GM12801 (cell line): ENCODE measurements around the gene EXOC6B.

ENCODE experiments used
- TF ChIP-seq, protein P1 (sequence below): IDR thresholded peaks from one replicate; pipeline ENCODE4 v1.5.1; 2011; ENCODE audit warnings: control low read depth; ENCODE audit not compliant: insufficient read length; ENCODE audit errors: extremely low read depth

Gene EXOC6B

DNA sequence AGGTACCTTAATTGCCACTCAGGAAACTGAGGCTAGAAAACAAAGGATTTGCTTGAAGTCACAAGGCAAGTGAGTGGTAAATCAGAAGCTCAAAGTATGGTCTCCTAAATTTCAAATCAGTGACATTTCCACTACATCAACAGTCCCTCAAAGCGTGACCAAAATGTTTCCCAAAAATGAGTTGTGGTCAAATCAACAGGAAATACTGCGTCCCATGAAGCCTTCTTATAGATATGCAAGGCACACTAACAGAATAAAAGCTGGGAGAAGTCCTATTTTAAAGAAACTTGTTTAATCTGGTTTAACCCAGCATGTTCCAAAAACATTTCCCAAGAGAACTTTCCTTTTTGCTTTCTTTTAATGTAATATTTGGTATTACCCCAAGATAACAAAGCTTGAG is 249.4 kb downstream of the EXOC6B start:
- TF ChIP-seq, protein P1, sequence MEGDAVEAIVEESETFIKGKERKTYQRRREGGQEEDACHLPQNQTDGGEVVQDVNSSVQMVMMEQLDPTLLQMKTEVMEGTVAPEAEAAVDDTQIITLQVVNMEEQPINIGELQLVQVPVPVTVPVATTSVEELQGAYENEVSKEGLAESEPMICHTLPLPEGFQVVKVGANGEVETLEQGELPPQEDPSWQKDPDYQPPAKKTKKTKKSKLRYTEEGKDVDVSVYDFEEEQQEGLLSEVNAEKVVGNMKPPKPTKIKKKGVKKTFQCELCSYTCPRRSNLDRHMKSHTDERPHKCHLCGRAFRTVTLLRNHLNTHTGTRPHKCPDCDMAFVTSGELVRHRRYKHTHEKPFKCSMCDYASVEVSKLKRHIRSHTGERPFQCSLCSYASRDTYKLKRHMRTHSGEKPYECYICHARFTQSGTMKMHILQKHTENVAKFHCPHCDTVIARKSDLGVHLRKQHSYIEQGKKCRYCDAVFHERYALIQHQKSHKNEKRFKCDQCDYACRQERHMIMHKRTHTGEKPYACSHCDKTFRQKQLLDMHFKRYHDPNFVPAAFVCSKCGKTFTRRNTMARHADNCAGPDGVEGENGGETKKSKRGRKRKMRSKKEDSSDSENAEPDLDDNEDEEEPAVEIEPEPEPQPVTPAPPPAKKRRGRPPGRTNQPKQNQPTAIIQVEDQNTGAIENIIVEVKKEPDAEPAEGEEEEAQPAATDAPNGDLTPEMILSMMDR, result no peak

DNA sequence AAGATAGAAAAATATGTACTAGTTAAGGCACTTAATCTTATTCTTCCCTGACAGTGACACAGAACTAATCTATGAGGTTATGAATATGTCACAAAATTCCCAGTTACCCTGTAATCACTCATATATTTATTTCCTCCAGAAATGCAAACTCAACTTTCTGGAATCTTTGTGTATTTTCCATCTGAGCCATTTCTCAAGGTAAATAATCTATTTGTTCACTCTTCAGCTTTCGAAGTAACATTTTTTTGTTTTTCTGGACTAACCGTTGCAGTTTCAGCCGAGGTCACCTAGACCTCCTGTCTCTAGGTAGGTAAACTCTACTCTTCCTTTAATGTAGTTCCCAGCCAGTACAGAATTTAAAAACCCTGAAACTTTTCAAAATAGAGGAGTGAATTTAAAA is 250.9 kb downstream of the EXOC6B start:
- TF ChIP-seq, protein P1, result no peak

DNA sequence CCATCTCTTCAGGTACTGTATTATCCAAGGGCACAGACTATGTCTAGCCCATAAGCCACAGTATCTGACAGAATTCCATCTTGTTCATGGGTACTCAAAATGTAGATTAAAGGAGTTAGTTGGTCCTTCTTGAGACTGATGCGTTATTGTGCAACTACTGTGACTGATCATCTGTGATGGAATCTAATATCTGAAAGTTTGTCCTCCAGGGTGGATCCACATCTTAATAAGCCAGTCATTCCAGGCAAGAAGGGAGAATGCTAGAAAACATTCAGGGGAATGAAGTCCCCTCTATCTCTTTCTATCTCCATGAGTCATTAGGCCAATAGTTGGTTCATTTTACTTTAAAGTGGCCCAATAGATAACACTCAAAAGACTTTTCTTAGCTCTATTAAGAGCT is 252.6 kb downstream of the EXOC6B start:
- TF ChIP-seq, protein P1, result no peak

DNA sequence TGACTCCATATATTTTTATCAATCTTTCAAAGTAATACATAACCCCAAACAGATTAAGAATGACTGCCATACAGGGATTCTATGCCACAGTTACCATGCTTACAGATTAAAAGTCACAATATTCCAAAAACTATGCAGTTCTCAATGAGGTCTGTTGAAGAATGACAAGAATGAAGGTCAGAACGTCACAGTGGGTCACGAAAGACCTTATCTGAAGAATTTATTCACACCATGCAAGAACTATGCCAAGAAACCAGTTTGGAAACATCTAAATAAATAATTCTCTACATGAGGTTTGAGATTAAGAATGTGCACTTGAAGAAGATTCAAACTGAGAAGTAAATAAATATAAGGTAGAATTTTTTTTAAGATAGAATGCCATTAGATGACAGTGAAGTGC is 253.3 kb downstream of the EXOC6B start:
- TF ChIP-seq, protein P1, result no peak

DNA sequence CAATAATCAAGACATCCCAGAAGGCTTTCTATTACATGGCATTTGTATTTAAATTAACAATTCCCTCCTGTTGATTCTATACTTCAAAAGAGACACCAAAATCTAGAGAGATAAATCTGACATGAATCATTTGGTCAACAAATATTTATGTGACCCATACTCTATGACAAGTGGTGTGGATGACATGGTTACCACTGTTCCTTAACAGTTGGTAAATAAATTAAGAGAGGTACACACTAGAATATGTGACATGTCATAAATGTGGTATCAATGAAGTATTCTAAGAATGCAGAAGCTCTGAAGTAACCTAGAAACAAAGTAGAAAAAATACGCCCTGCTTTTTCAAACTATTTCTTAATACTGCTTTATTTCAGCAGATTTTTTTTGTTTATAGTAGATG is 255.4 kb downstream of the EXOC6B start:
- TF ChIP-seq, protein P1, result no peak

DNA sequence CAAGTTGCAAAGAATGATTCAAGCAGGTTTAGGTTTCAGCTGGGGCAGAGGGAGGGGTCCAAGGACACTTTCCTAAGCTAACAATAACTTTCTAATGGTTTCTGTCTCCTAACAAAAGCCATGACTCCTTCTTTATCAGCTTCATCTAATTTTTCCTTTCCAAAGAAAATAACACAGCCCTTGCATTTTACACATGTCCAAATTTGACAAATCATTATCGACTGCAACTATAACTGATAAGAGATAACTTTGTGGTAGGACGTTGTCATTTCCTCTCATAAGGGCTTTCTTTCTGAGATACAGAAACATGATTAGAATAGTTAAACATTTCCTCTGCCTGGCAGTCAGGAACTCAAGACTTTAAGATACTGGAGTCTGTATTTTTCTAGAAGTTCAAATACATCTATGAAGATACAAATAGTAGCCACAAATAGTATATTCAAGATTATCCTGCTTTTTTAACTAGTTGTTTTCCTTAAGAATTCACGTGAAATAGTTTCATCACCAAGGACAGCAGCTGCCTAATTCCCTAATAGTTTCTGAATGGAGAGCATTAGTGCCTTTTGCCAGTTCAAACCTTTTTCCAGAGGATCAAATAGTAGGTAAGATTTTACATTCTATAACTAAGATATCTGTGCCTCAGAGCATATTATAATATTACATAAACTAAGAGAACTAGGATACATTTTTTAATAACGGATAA is 263.2 kb downstream of the EXOC6B start:
- TF ChIP-seq, protein P1, result no peak

DNA sequence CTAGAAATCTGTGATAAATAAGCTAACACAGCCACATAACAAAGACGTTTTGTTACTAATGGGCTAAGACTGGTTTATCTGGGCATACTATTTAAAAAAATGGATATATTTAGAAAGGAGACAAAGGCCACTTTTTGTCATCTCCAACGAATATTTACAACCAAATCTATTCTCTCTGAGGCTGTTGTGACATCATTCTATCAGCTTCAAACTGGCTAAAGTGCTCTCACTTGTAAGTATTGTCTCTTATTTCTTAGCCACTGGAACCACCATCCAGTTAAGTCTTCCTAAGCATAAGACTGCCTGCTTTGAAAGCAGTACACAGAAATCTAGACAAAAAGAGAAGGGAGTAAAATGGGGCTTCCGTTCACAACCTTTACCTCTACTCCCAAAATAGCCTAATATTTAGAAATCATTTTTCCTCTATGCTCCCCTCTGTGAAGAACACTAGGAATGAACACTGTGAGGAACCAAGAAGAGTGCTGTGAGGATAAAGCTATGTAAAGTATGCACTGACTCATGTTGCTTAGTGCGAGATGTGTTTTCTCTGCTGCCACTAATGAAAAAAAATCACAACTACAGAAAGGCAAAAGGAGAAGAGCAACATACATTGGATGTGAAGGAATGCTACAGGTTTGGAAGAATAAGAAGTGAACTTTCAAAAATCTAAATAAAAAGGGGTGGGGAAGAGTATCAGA is 264.1 kb downstream of the EXOC6B start:
- TF ChIP-seq, protein P1, result no peak
